NCI-H1092 treated with DMSO at 0.1 percent for 48 hours (cell line): ENCODE results near the gene CENPF.
"Not testable (repeated sequence)": the region's sequence is repeated elsewhere in the genome, so short reads cannot be mapped to it uniquely, and the experiment has no call there.

Source experiments
- DNase-seq: peaks from one replicate; lab custom pipeline; 2025; lab: John Stamatoyannopoulos, UW

The CENPF gene

GRCh38 chr1:214602764-214603657 is at the start of gene CENPF:
TSS of gene CENPF (plus strand) at chr1:214603195. CDS start at chr1:214613755, 10,560 bp downstream.
- peak; percentile 100 for DNase-seq

GRCh38 chr1:214557952-214558735 is 44.9 kb upstream of the CENPF start:
- DNase-seq, result no peak

- no peak for DNase-seq
Observed at GRCh38 chr1:214563881-214564280, 39.1 kb upstream of the CENPF start.

GRCh38 chr1:214565310-214565709 is 37.7 kb upstream of the CENPF start:
- DNase-seq, result no peak

GRCh38 chr1:214566158-214567104 is 36.6 kb upstream of the CENPF start:
- no peak for DNase-seq

- DNase-seq, result no peak
Observed at GRCh38 chr1:214567481-214567980, 35.5 kb upstream of the CENPF start.

- DNase-seq, result peak; percentile 52
Observed at GRCh38 chr1:214568328-214568727, 34.7 kb upstream of the CENPF start.

- DNase-seq, result no peak
Observed at GRCh38 chr1:214569357-214570004, 33.5 kb upstream of the CENPF start.

GRCh38 chr1:214570442-214570841 is 32.6 kb upstream of the CENPF start:
- no peak for DNase-seq

- no peak for DNase-seq
Observed at GRCh38 chr1:214571281-214571680, 31.7 kb upstream of the CENPF start.

- no peak for DNase-seq
Observed at GRCh38 chr1:214573386-214574318, 29.3 kb upstream of the CENPF start.

GRCh38 chr1:214574598-214575411 is 28.2 kb upstream of the CENPF start:
- DNase-seq, result no peak

- not testable (repeated sequence) for DNase-seq
Observed at GRCh38 chr1:214576120-214576519, 26.9 kb upstream of the CENPF start.

GRCh38 chr1:214579183-214579582 is 23.8 kb upstream of the CENPF start:
- no peak for DNase-seq

GRCh38 chr1:214581785-214582184 is 21.2 kb upstream of the CENPF start:
- no peak for DNase-seq

GRCh38 chr1:214582289-214582891 is 20.6 kb upstream of the CENPF start:
- DNase-seq, result no peak

GRCh38 chr1:214583113-214583512 is 19.9 kb upstream of the CENPF start:
- DNase-seq, result no peak

- DNase-seq, result no peak
Observed at GRCh38 chr1:214583824-214584554, 19.0 kb upstream of the CENPF start.
